ENCODE measurements around the gene PLK1.

DNA sequence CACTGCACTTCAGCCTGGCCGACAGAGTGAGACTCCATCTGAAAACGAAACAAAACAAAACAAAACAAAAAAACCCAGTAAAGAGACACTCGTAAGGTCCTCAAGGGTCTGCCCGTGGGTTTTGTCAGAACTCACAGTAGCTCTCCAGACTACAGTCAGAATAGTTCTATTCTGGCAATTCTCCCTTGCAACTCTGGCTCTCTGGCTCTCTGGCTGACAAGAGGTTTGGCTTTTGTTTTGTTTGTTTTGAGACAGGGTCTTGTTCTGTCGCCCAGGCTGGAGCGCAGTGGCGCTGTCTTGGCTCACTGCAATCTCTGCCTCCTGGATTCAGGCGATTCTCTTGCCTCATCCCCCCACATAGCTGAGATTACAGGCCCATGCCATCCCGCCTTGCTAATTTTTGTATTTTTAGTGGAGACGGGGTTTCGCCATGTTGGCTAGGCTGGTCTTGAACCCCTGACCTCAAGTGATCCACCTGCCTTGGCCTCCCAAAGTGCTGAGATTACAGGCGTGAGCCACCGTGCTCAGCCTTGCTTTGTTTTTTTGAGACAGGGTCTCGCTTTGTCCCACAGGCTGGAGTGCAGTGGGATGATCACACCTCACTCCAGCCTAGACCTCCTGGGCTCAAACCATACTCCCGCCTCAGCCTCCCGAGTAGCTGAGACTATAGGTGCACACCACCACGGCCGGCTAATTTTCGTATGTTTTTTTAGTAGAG is 55.6 kb downstream of the PLK1 start:
- no peak for TF ChIP-seq CTCF (conservative IDR thresholded peaks at IDR 0.05; ENCODE audit: low read length)
- no peak for TF ChIP-seq EZH2phosphoT487 (IDR thresholded peaks at IDR 0.05; ENCODE audit: borderline replicate concordance)
